H9 (cell line): ENCODE data around the gene FEM1C. TPM values are rescaled to one million over a fixed set of nuclear protein-coding genes. Genes with fewer than 3 reads are reported as not detected.

Experiments used
- DNase-seq: peaks from one replicate; pipeline ENCODE4 v3.0.0-alpha.2; 2017
- H2AFZ ChIP-seq: one replicate; pipeline ENCODE4 v1.6.1; 2013; ENCODE audit warnings: mild to moderate bottlenecking, low read length, control low read depth, moderate library complexity
- H2AK5ac ChIP-seq: 2 replicates; pipeline ENCODE4 v1.6.1; 2013; ENCODE audit warnings: low read length, control low read depth, mixed read lengths; ENCODE audit not compliant: insufficient read length
- H2BK120ac ChIP-seq: one replicate; pipeline ENCODE4 v1.6.1; 2013; ENCODE audit warnings: low read depth, mild to moderate bottlenecking, low read length, control low read depth, inconsistent platforms; ENCODE audit not compliant: poor library complexity, severe bottlenecking
- H2BK12ac ChIP-seq: 2 replicates; pipeline ENCODE4 v1.6.1; 2013; ENCODE audit warnings: low read length, control low read depth, mixed read lengths, low read depth; ENCODE audit not compliant: insufficient read length
- H2BK15ac ChIP-seq: 2 replicates; pipeline ENCODE4 v1.6.1; 2013; ENCODE audit warnings: low read depth, low read length, control low read depth
- H2BK20ac ChIP-seq: one replicate; pipeline ENCODE4 v1.6.1; 2013; ENCODE audit warnings: low read depth, mild to moderate bottlenecking, low read length, control low read depth, inconsistent platforms; ENCODE audit not compliant: poor library complexity, severe bottlenecking
- H2BK5ac ChIP-seq: 2 replicates; pipeline ENCODE4 v1.6.1; 2013; ENCODE audit warnings: low read length, control low read depth, mixed read lengths; ENCODE audit not compliant: insufficient read length
- H3K14ac ChIP-seq: 2 replicates; pipeline ENCODE4 v1.6.1; 2013; ENCODE audit warnings: low read length, control low read depth; ENCODE audit not compliant: insufficient read depth
- H3K18ac ChIP-seq: 2 replicates; pipeline ENCODE4 v1.6.1; 2013; ENCODE audit warnings: low read depth, mild to moderate bottlenecking, mixed read lengths, low read length, control low read depth; ENCODE audit not compliant: insufficient read length
- H3K23ac ChIP-seq: 2 replicates; pipeline ENCODE4 v1.6.1; 2013; ENCODE audit warnings: low read length, control low read depth, mixed read lengths, low read depth; ENCODE audit not compliant: insufficient read length
- H3K23me2 ChIP-seq: 2 replicates; pipeline ENCODE4 v1.6.1; 2013; ENCODE audit warnings: low read depth, mild to moderate bottlenecking, mixed read lengths, low read length, control low read depth; ENCODE audit not compliant: insufficient read length, poor library complexity, severe bottlenecking
- H3K27ac ChIP-seq: 2 replicates; pipeline ENCODE4 v1.5.1; 2013; ENCODE audit warnings: low read length, control low read depth, mixed read lengths, low read depth; ENCODE audit not compliant: insufficient read length
- H3K27me3 ChIP-seq: 2 replicates; pipeline ENCODE4 v1.6.1; 2013; ENCODE audit warnings: low read length, control low read depth, inconsistent platforms; ENCODE audit not compliant: insufficient read depth
- H3K4ac ChIP-seq: 2 replicates; pipeline ENCODE4 v1.6.1; 2013; ENCODE audit warnings: low read depth, mild to moderate bottlenecking, control low read depth, inconsistent platforms, low read length, moderate library complexity
- H3K4me1 ChIP-seq: 2 replicates; pipeline ENCODE4 v1.6.1; 2013; ENCODE audit warnings: low read length, control low read depth, inconsistent platforms; ENCODE audit not compliant: insufficient read depth
- H3K4me2 ChIP-seq: 2 replicates; pipeline ENCODE4 v1.6.1; 2013; ENCODE audit warnings: low read length, control low read depth, mixed read lengths; ENCODE audit not compliant: insufficient read length, insufficient read depth
- H3K56ac ChIP-seq: 2 replicates; pipeline ENCODE4 v1.6.1; 2013; ENCODE audit warnings: low read depth, mild to moderate bottlenecking, mixed read lengths, low read length, control low read depth; ENCODE audit not compliant: insufficient read length
- H3K79me1 ChIP-seq: 2 replicates; pipeline ENCODE4 v1.6.1; 2013; ENCODE audit warnings: low read depth, mild to moderate bottlenecking, moderate library complexity, low read length, control low read depth, inconsistent platforms; ENCODE audit not compliant: insufficient read depth, poor library complexity, severe bottlenecking
- H3K79me2 ChIP-seq: 2 replicates; pipeline ENCODE4 v1.6.1; 2013; ENCODE audit warnings: low read length, control low read depth, inconsistent platforms; ENCODE audit not compliant: insufficient read depth
- H3K9ac ChIP-seq: 2 replicates; pipeline ENCODE4 v1.6.1; 2013; ENCODE audit warnings: low read length, control low read depth, mixed read lengths; ENCODE audit not compliant: insufficient read length; ENCODE audit errors: extremely low read depth
- H3K9me3 ChIP-seq: one replicate; pipeline ENCODE4 v1.6.1; 2013; ENCODE audit warnings: low read depth, low read length, inconsistent platforms; ENCODE audit not compliant: control insufficient read depth
- H3T11ph ChIP-seq: one replicate; pipeline ENCODE4 v1.6.1; 2013; ENCODE audit warnings: mild to moderate bottlenecking, low read length, control low read depth, inconsistent platforms
- H4K20me1 ChIP-seq: one replicate; pipeline ENCODE4 v1.6.1; 2013; ENCODE audit not compliant: control insufficient read depth, insufficient read length, insufficient read depth
- H4K5ac ChIP-seq: 2 replicates; pipeline ENCODE4 v1.6.1; 2013; ENCODE audit warnings: low read depth, mild to moderate bottlenecking, mixed read lengths, low read length, control low read depth; ENCODE audit not compliant: insufficient read length
- H4K8ac ChIP-seq: replicated peaks from 2 replicates; pipeline ENCODE4 v1.6.1; 2013; ENCODE audit warnings: low read length, control low read depth, mixed read lengths, low read depth; ENCODE audit not compliant: insufficient read length
- H4K91ac ChIP-seq: 2 replicates; pipeline ENCODE4 v1.6.1; 2013; ENCODE audit warnings: low read depth, mild to moderate bottlenecking, moderate library complexity, mixed read lengths, low read length, control low read depth; ENCODE audit not compliant: insufficient read length
- H3K27ac Mint-ChIP-seq, 3 experiments: 2 replicates in 2 of 3; 3 replicates in 1 of 3; pipeline ENCODE4 v1.8.0; 2020 to 2021; ENCODE audit warnings: mixed read lengths in 3 of 3, mild to moderate bottlenecking in 1 of 3, moderate library complexity in 1 of 3
- H3K27me3 Mint-ChIP-seq: 2 replicates; pipeline ENCODE4 v1.8.0; 2021; ENCODE audit warnings: low read depth, mild to moderate bottlenecking, moderate library complexity, mixed read lengths
- H3K36me3 Mint-ChIP-seq, 3 experiments: 2 replicates in 2 of 3; 3 replicates in 1 of 3; pipeline ENCODE4 v1.8.0; 2020 to 2021; ENCODE audit warnings: low read depth in 3 of 3, mixed read lengths in 3 of 3; ENCODE audit not compliant: insufficient read depth in 1 of 3
- H3K4me1 Mint-ChIP-seq, 2 experiments: 2 replicates each; pipeline ENCODE4 v1.8.0; 2020; ENCODE audit warnings: mixed read lengths in 2 of 2
- H3K4me3 Mint-ChIP-seq, 2 experiments: 2 replicates in 1 of 2; 3 replicates in 1 of 2; pipeline ENCODE4 v1.8.0; 2020 to 2021; ENCODE audit warnings: mild to moderate bottlenecking in 2 of 2, mixed read lengths in 2 of 2, moderate library complexity in 1 of 2
- H3K9me3 Mint-ChIP-seq, 2 experiments: 2 replicates in 1 of 2; 3 replicates in 1 of 2; pipeline ENCODE4 v1.8.0; 2020; ENCODE audit warnings: mild to moderate bottlenecking in 2 of 2, mixed read lengths in 2 of 2, moderate library complexity in 1 of 2
- CTCF ChIP-seq: fragments of 200-600 bp; sonication (generic); conservative IDR thresholded peaks from 3 replicates; pipeline ENCODE4 v1.8.0; 2021; ENCODE audit warnings: antibody characterized with exemption, mild to moderate bottlenecking
- WGBS: extraction: QIAGEN DNeasy Blood & Tissue Kit; methylation state at CpG from one replicate; pipeline ENCODE4 v1.1.7; 2013; ENCODE audit warnings: missing lambda C conversion rate, low lambda C conversion rate, mixed read lengths; ENCODE audit not compliant: insufficient read length; ENCODE audit errors: extremely low coverage; 5-methylcytosine and 5-hydroxymethylcytosine counted together
- total RNA-seq: library from RNA; stranded (reverse); gene quantifications from 2 replicates; pipeline ENCODE4 v1.2.1, GENCODE V29; 2021

Gene FEM1C
- total RNA-seq, 1 experiment from 2014 or later, result 15.2 TPM

- no peaks in the 10 kb centered on the region for H3K79me1 ChIP-seq
- no peak for DNase-seq
- H3K14ac ChIP-seq, result no peak overlapping the region
- H3K27me3 Mint-ChIP-seq, result no peaks in the 10 kb centered on the region
- H3K23me2 ChIP-seq, result no peaks in the 10 kb centered on the region
- no peak overlapping the region for H3K4me2 ChIP-seq
- H3K27ac ChIP-seq, result no peak overlapping the region
- H3K79me2 ChIP-seq, result no peaks in the 10 kb centered on the region
- H4K8ac ChIP-seq, result no peak overlapping the region
- no peak overlapping the region for H3K4ac ChIP-seq
- no peak overlapping the region for H3K23ac ChIP-seq
- no peak overlapping the region for H3T11ph ChIP-seq
- H3K27me3 ChIP-seq, result no peaks in the 10 kb centered on the region
- no peak overlapping the region for H3K18ac ChIP-seq
- WGBS, result no CpG with 5 or more reads among the region's 3 CpGs
- no peak overlapping the region for H2BK120ac ChIP-seq
- no peak overlapping the region for H3K4me3 Mint-ChIP-seq
- no peak overlapping the region for H3K56ac ChIP-seq
- no peak for TF ChIP-seq CTCF
- no peaks in the 10 kb centered on the region for H3K36me3 Mint-ChIP-seq
- H3K27ac Mint-ChIP-seq, result no peak overlapping the region
- H3K9me3 ChIP-seq, result no peaks in the 10 kb centered on the region
- H4K91ac ChIP-seq, result no peak overlapping the region
- no peak overlapping the region for H2BK12ac ChIP-seq
- H4K5ac ChIP-seq, result no peak overlapping the region
- H2BK20ac ChIP-seq, result no peak overlapping the region
- no peak overlapping the region for H2AK5ac ChIP-seq
- no peak overlapping the region for H2AFZ ChIP-seq
- H3K4me1 ChIP-seq, result no peaks in the 10 kb centered on the region; the same call in 1 of the 2 replicates
- H3K4me1 Mint-ChIP-seq, result peaks cover 5% of the 10 kb centered on the region in 2 experiments; a peak in 2 of 4 replicates
- no peaks in the 10 kb centered on the region for H4K20me1 ChIP-seq
- no peak overlapping the region for H3K9ac ChIP-seq
- no peak overlapping the region for H2BK5ac ChIP-seq
- no peaks in the 10 kb centered on the region for H3K9me3 Mint-ChIP-seq
- H2BK15ac ChIP-seq, result no peak overlapping the region
These were observed 38.9 kb upstream of the FEM1C start for GRCh38 chr5:115583474-115583873.
